ENCODE data around the gene EGFL8. TPM values are rescaled to one million over a fixed set of nuclear protein-coding genes. Genes with fewer than 3 reads are reported as not detected.
A peak's percentile ranks its signal among the peaks of the same experiment; 100 is the strongest.

EGFL8 gene
- total and polyA plus RNA-seq, 9 of the 15 experiments (the other 6 are each of a cell fraction or from before 2014, with no cell fraction given), result 2.2 to 47.4 (median 14.2) TPM

- TF ChIP-seq CTCF (IDR thresholded peaks at IDR 0.05 in 2 of 3, conservative IDR thresholded peaks at IDR 0.05 in 1 of 3; ENCODE audit: insufficient read depth in 2 of 3, low read depth in 1 of 3, low read length in 3 of 3) (peak; percentile 40 to 59 (median 58)), PRMT5 (CRISPR knock-in tag; IDR thresholded peaks at IDR 0.05) (no peak), CAMTA2 (CRISPR knock-in tag; conservative IDR thresholded peaks at IDR 0.05) (no peak), RUNX1 (IDR thresholded peaks at IDR 0.05; ENCODE audit: low read depth) (0 out of 2 replicates have a peak, but pooled peaks have one; percentile 9), CHAMP1 (IDR thresholded peaks at IDR 0.05) (no peak), PHB2 (IDR thresholded peaks at IDR 0.05; ENCODE audit: low read depth) (no peak), HNRNPL (IDR thresholded peaks at IDR 0.05; ENCODE audit: low read depth, low read length) (0 out of 2 replicates have a peak, but pooled peaks have one; percentile 17), POLR2B (IDR thresholded peaks at IDR 0.05; ENCODE audit: low read depth, partially characterized antibody) (no peak), RBM15 (IDR thresholded peaks at IDR 0.05; ENCODE audit: insufficient read depth, low read length) (no peak), PML (IDR thresholded peaks at IDR 0.05; ENCODE audit: low read length) (0 out of 2 replicates have a peak, but pooled peaks have one; percentile 8), CBX1 (IDR thresholded peaks at IDR 0.05; ENCODE audit: low read depth) (0 out of 2 replicates have a peak, but pooled peaks have one; percentile 28), ZNF324 (CRISPR knock-in tag; IDR thresholded peaks at IDR 0.05) (no peak), SP1 (CRISPR knock-in tag; IDR thresholded peaks at IDR 0.05) (no peak), SRSF7 (optimal IDR thresholded peaks at IDR 0.05; ENCODE audit: low read depth, low read length) (no peak), HNRNPUL1 (IDR thresholded peaks at IDR 0.05; ENCODE audit: low read length) (no peak), ZBTB33 (CRISPR knock-in tag; IDR thresholded peaks at IDR 0.05) (peak; percentile 92), JUNB (CRISPR knock-in tag; conservative IDR thresholded peaks at IDR 0.05) (no peak), ESRRB (CRISPR knock-in tag; IDR thresholded peaks at IDR 0.05; ENCODE audit: borderline replicate concordance) (no peak), ZNF143 (CRISPR knock-in tag; IDR thresholded peaks at IDR 0.05) (no peak), HOMEZ (CRISPR knock-in tag; IDR thresholded peaks at IDR 0.05) (no peak), JUND (IDR thresholded peaks at IDR 0.05; ENCODE audit: borderline replicate concordance, low read depth, low read length) (peak; percentile 60; the same call in 1 of the 2 replicates), JUND (tag; IDR thresholded peaks at IDR 0.05; ENCODE audit: borderline replicate concordance, low read depth, low read length) (no peak; the same call in 2 of the 3 replicates)
Observed at GRCh38 chr6:32166411-32167061, 2.1 kb downstream of the EGFL8 start (continued).

All from K562 (cell line).